GM12878 (cell line): ENCODE data around the gene LRRC15. TPM values are rescaled to one million over a fixed set of nuclear protein-coding genes. Genes with fewer than 3 reads are reported as not detected.

Source experiments
- CBX3 ChIP-seq: fragments of 200-600 bp; sonication (generic); IDR thresholded peaks from 2 replicates; pipeline ENCODE4 v1.6.1; 2016; ENCODE audit warnings: low read depth, borderline replicate concordance
- HCFC1 ChIP-seq: fragments of 150-350 bp; IDR thresholded peaks from 2 replicates; pipeline ENCODE4 v1.6.1; 2014; ENCODE audit warnings: low read length
- HSF1 ChIP-seq: fragments of 150-350 bp; IDR thresholded peaks from 2 replicates; pipeline ENCODE4 v1.6.1; 2014; ENCODE audit warnings: mild to moderate bottlenecking, low read depth, low read length
- NFXL1 ChIP-seq: fragments of 450-650 bp; IDR thresholded peaks from 2 replicates; pipeline ENCODE4 v1.6.1; 2017; ENCODE audit warnings: antibody characterized with exemption, mild to moderate bottlenecking, borderline replicate concordance
- USF2 ChIP-seq: IDR thresholded peaks from 2 replicates; pipeline ENCODE4 v1.6.1; 2011; ENCODE audit warnings: low read depth, low read length, improper control_type of control experiment, borderline replicate concordance
- YY1 ChIP-seq: IDR thresholded peaks from 2 replicates; pipeline ENCODE4 v1.6.1; 2011; ENCODE audit warnings: low read depth, mild to moderate bottlenecking, low read length
- ZNF687 ChIP-seq: fragments of 450-650 bp; IDR thresholded peaks from 2 replicates; pipeline ENCODE4 v1.6.1; 2017; ENCODE audit warnings: mild to moderate bottlenecking, moderate library complexity
- polyA plus RNA-seq, 11 experiments: library from polyadenylated mRNA; depleted of rRNA in 4 of 11; unstranded in 6 of 11; stranded (reverse) in 5 of 11; fragments of >200 nt; fragmentation: Nextera tagmentation in 4 of 11; fragmentation: Illumina TruSeq in 1 of 11; extraction: Ambion mirVana in 4 of 11; extraction: Trizol in 1 of 11; gene quantifications; 1 replicate in 1 of 11; 2 replicates in 10 of 11; pipeline versions ENCODE4 v1.2.1 to v1.2.3, GENCODE V29; 2011 to 2016; ENCODE audit warnings: inconsistent platforms in 2 of 11, missing spikeins in 2 of 11, low read depth in 1 of 11
- total RNA-seq, 4 experiments: library from RNA; depleted of rRNA in 3 of 4; stranded (reverse); fragments of >200 nt in 3 of 4; fragmentation: Illumina TruSeq in 1 of 4; extraction: Trizol in 1 of 4; gene quantifications; 2 replicates each; pipeline versions ENCODE4 v1.2.1 to v1.2.3, GENCODE V29; 2013 to 2021

Gene LRRC15
- total and polyA plus RNA-seq, 10 of the 15 experiments (the other 5 are each of a cell fraction or from before 2014, with no cell fraction given): not detected

GRCh38 chr3:194399166-194399565 is 29.6 kb upstream of the LRRC15 start, which contains the start of gene GP5 (continued):
- no peak for TF ChIP-seq USF2
- TF ChIP-seq YY1: no peak
- no peak for TF ChIP-seq CBX3
- no peak for TF ChIP-seq ZNF687
- no peak for TF ChIP-seq HSF1
- TF ChIP-seq NFXL1: no peak
- no peak for TF ChIP-seq HCFC1
- TF ChIP-seq, all 136 proteins: peak for 0
